T-helper 2 cell (primary cell): ENCODE results near the gene PTTG1.

ENCODE experiments used
- DNase-seq, 5 experiments: peaks; one replicate each; pipeline versions ENCODE4 v3.0.0 to v3.0.0-alpha.2; 2012 to 2022
- total RNA-seq, 2 donors: gene quantifications; one replicate each; lab custom pipeline; 2026; lab: John Stamatoyannopoulos, UW

Gene PTTG1
- 16.8 to 25.7 reads per million in 2 donors for total RNA-seq

GRCh38 chr5:160421625-160422258 lies at the start of gene PTTG1:
Gene PTTG1, plus strand, starts transcription at chr5:160421855. Its CDS starts 458 bp downstream, at chr5:160422313.
- peak; percentile 82 to 96 (median 87) for DNase-seq

GRCh38 chr5:160375166-160375565 lies 46.5 kb upstream of the PTTG1 start:
- DNase-seq, result no peak

GRCh38 chr5:160375701-160376100 lies 46.0 kb upstream of the PTTG1 start:
- no peak for DNase-seq

- no peak for DNase-seq
These were observed 45.2 kb upstream of the PTTG1 start for GRCh38 chr5:160376416-160376815.

GRCh38 chr5:160377651-160378050 lies 44.0 kb upstream of the PTTG1 start:
- DNase-seq, result no peak

- no peak for DNase-seq
These were observed 43.3 kb upstream of the PTTG1 start for GRCh38 chr5:160378330-160378729.

- DNase-seq, result no peak
These were observed 42.1 kb upstream of the PTTG1 start for GRCh38 chr5:160379511-160379910.

- no peak for DNase-seq
These were observed 41.6 kb upstream of the PTTG1 start for GRCh38 chr5:160380041-160380440.

GRCh38 chr5:160382346-160382745 lies 39.3 kb upstream of the PTTG1 start:
- DNase-seq, result no peak

GRCh38 chr5:160384681-160385080 lies 37.0 kb upstream of the PTTG1 start:
- DNase-seq, result no peak

GRCh38 chr5:160385496-160385895 lies 36.2 kb upstream of the PTTG1 start:
- no peak for DNase-seq

- no peak for DNase-seq
These were observed 34.2 kb upstream of the PTTG1 start for GRCh38 chr5:160387445-160387844.

- DNase-seq, result peak in 1 of 5 experiments; percentile 29
These were observed 30.6 kb upstream of the PTTG1 start for GRCh38 chr5:160390787-160391696.

GRCh38 chr5:160395111-160395510 lies 26.5 kb upstream of the PTTG1 start:
- no peak for DNase-seq

- DNase-seq, result no peak
These were observed 24.2 kb upstream of the PTTG1 start for GRCh38 chr5:160397492-160397891.

- DNase-seq, result peak in 1 of 5 experiments; percentile 26
These were observed 22.8 kb upstream of the PTTG1 start for GRCh38 chr5:160398806-160399205.

- DNase-seq, result peak; percentile 28 to 78 (median 46)
These were observed 22.0 kb upstream of the PTTG1 start, which contains the start of gene FAM200C for GRCh38 chr5:160399402-160400353. Gene FAM200C, minus strand, starts transcription at chr5:160400054. Its CDS starts 4,564 bp downstream, at chr5:160395490.

- DNase-seq, result peak; percentile 82 to 96 (median 90)
These were observed 2.8 kb upstream of the PTTG1 start, which contains the start of gene SLU7 for GRCh38 chr5:160418561-160419457. Gene SLU7, minus strand, starts transcription at chr5:160419081. Its CDS starts 3,787 bp downstream, at chr5:160415294.

- no peak for DNase-seq
These were observed 2.0 kb upstream of the PTTG1 start for GRCh38 chr5:160419458-160420330.

GRCh38 chr5:160420331-160420610 lies 1.4 kb upstream of the PTTG1 start:
- DNase-seq, result peak in 1 of 5 experiments; percentile 45
